Type B pancreatic cell (in vitro differentiated cells): ENCODE data around the gene RFLNA. TPM values are rescaled to one million over a fixed set of nuclear protein-coding genes. Genes with fewer than 3 reads are reported as not detected.

Experiments used
- DNase-seq: peaks from one replicate; pipeline ENCODE4 v3.0.0; 2021; ENCODE audit warnings: mixed read lengths; ENCODE audit not compliant: unreplicated experiment; ENCODE audit errors: extremely low spot score
- H3K27ac Mint-ChIP-seq: 2 replicates; pipeline ENCODE4 v1.8.0; 2021; ENCODE audit warnings: mild to moderate bottlenecking, mixed read lengths
- H3K27me3 Mint-ChIP-seq: 2 replicates; pipeline ENCODE4 v1.8.0; 2021; ENCODE audit warnings: mixed read lengths
- H3K36me3 Mint-ChIP-seq: 2 replicates; pipeline ENCODE4 v1.8.0; 2021; ENCODE audit warnings: mixed read lengths
- H3K4me1 Mint-ChIP-seq: one replicate; pipeline ENCODE4 v1.8.0; 2021; ENCODE audit warnings: mixed read lengths; ENCODE audit not compliant: unreplicated experiment
- H3K4me3 Mint-ChIP-seq: 2 replicates; pipeline ENCODE4 v1.8.0; 2021; ENCODE audit warnings: mild to moderate bottlenecking, mixed read lengths
- H3K9me3 Mint-ChIP-seq: 2 replicates; pipeline ENCODE4 v1.8.0; 2021; ENCODE audit warnings: mixed read lengths
- microRNA-seq: library from miRNA; unstranded; fragments of <30 nt; microRNA quantifications from one replicate; pipeline ENCODE4, GENCODE V29; 2020
- total RNA-seq: library from RNA; stranded (reverse); gene quantifications from 2 replicates; pipeline ENCODE4 v1.2.1, GENCODE V29; 2021; ENCODE audit warnings: low replicate concordance
- TF ChIP-seq, protein P1 (sequence below): fragments of 200-600 bp; sonication (generic); conservative IDR thresholded peaks from 2 replicates; pipeline ENCODE4 v1.5.0; 2021; ENCODE audit warnings: antibody characterized with exemption, mild to moderate bottlenecking

RFLNA gene
- total RNA-seq, 1 donor from 2014 or later: 57.4 TPM

DNA sequence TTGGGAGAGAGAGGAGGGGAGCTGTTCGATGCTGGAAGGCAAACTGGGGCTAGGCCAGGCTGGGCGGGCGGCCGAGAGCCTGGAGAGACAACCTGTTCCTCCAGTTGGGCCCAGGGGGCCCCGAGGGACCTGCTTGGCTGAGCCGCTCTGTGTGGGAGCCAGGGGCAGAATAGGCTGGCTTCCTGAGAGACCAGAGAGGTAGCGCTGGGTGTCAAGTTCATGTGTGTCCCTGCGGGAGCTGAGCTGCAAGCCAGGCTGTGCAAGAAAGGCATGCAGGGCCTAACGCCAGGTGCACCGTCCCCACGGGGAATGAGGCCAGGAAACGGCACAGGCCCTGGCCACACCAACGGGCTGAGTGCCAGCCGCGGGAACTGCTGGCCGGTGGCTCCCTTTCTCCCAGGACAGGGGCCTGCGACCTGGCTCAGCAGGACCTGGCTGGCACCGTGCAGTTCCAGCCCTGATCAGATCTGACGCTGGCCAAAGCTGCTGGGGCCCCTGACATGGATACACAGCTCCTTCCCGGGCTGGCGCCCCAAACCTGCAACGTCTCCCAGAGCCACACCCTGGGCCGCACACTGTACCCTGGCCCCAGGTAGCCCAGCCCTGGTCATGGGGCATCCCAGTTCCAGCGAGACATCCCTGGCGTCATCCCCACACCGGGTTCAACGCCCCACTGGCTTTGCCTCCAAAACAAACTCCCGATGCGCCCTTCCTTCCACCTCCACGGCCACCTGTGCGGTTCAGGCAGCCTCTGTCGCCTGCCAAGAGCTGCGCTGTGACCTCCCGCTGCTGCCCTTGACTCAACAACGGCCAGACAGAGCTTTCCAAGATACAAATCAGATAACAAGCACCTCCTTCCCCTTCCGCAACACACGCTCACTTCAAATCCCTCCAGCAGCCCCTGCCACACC is 65.0 kb downstream of the RFLNA start:
- peaks cover 15% of the 10 kb centered on the region for H3K4me1 Mint-ChIP-seq
- TF ChIP-seq, protein P1, sequence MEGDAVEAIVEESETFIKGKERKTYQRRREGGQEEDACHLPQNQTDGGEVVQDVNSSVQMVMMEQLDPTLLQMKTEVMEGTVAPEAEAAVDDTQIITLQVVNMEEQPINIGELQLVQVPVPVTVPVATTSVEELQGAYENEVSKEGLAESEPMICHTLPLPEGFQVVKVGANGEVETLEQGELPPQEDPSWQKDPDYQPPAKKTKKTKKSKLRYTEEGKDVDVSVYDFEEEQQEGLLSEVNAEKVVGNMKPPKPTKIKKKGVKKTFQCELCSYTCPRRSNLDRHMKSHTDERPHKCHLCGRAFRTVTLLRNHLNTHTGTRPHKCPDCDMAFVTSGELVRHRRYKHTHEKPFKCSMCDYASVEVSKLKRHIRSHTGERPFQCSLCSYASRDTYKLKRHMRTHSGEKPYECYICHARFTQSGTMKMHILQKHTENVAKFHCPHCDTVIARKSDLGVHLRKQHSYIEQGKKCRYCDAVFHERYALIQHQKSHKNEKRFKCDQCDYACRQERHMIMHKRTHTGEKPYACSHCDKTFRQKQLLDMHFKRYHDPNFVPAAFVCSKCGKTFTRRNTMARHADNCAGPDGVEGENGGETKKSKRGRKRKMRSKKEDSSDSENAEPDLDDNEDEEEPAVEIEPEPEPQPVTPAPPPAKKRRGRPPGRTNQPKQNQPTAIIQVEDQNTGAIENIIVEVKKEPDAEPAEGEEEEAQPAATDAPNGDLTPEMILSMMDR: no peak
- no peak for DNase-seq
- H3K9me3 Mint-ChIP-seq: no peaks in the 10 kb centered on the region
- H3K4me3 Mint-ChIP-seq: no peak overlapping the region
- peak overlapping the region; percentile 61 for H3K27ac Mint-ChIP-seq
- peaks cover 10% of the 10 kb centered on the region for H3K36me3 Mint-ChIP-seq
- H3K27me3 Mint-ChIP-seq: no peaks in the 10 kb centered on the region

DNA sequence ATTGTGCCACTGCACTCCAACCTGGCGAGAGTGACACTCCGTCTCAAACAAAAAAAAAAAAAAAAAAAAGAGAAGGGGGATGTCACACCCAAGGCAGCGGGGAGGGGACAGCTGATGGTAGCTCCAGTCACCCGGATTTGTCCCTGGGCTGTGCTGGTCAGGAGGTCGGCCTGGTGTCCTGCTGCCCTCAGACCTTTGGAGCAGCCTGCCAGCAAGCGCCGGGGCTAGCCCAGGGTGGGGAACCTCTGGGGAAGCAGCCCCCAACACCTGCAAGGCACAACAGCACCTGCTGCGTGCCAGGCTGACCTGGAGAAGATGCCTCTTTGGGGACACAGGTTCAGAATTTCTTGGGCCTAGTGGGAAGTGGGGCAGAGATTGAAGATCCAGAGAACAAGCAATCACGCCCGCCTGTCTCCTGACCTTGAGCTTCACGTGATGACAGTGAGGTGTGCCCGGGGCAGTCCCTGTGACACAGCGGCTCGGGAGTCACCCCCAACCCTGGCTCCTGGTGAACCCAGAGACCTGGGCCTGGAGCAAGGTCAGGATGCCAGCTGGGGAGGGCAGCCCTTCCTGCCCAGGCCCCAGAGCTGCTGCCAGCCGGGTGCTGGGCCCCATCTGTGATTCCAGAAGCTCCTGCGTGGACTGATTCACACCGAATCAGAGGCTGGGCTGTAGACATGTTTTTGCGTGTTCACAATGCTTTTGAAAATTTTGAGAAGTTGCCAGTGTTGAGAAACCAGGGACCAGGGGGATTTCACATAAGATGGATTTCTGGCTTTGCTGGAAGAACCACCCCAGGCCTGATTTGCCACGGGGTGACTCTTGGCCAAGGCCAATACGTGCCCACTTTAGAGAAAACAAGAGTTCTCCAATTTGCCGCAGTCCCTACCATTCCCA is 66.4 kb downstream of the RFLNA start:
- DNase-seq: no peak
- Mint-ChIP-seq H3K4me3 (no peak overlapping the region), H3K36me3 (peaks cover 14% of the 10 kb centered on the region), H3K4me1 (peaks cover 15% of the 10 kb centered on the region), H3K27ac (peak overlapping the region; percentile 61), H3K9me3 (no peaks in the 10 kb centered on the region), H3K27me3 (no peaks in the 10 kb centered on the region)
- TF ChIP-seq, protein P1: no peak

DNA sequence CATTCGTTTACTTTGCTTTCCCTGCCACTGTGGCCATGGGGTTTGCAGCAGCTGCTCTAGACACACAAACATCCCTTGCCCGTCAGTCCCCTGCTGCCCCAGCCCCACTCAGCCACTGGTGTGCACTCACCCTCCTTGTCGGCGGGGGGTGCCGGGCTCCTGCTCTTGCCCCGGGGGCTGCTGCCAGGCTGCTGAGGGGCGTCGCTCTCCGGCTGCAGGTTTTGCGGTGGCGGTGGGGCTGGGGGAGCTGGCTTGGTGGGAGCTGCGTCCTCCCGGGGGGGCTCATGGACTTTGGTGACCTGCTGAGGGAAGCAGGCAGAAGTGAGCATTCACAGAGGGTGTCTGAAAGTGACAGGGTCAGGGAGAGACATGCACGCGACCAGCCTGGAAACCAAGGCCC is 67.1 kb downstream of the RFLNA start:
- no peaks in the 10 kb centered on the region for H3K9me3 Mint-ChIP-seq
- TF ChIP-seq, protein P1: no peak
- H3K4me3 Mint-ChIP-seq: no peak overlapping the region
- H3K4me1 Mint-ChIP-seq: peaks cover 15% of the 10 kb centered on the region
- no peaks in the 10 kb centered on the region for H3K27me3 Mint-ChIP-seq
- no peak for DNase-seq
- H3K36me3 Mint-ChIP-seq: peaks cover 14% of the 10 kb centered on the region
- no peak overlapping the region for H3K27ac Mint-ChIP-seq

DNA sequence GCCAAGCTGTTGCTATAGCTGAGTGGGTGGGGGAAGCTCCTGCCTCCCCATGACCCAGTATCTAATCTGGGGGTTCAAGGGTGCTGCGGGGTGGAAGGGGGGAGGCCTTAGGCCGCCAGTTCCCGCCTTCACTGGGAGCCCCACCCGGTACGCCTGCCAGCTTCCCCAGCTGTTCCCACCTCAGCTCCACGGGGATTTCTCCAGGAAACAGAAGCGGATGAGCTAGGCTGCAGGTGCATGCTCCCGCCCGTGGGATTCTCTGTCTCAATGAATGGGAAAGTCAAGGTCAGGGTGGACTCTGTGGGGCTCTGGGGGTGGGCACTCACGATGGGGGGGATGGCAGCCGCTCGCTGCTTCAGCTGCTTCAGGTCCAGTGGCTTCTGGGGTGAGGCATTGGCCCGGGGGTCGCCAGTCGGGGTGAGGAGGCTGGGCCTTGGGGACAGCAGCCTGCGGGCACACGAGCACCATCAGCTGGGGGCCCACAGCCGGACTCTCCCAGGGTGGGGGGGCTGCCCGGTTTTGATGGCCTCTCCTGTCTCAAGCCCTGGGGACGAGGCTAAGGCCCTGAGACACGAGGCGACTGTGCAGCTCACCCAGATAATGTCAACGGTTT is 68.6 kb downstream of the RFLNA start:
- peaks cover 9% of the 10 kb centered on the region for H3K4me1 Mint-ChIP-seq
- TF ChIP-seq, protein P1: no peak
- H3K4me3 Mint-ChIP-seq: no peak overlapping the region
- H3K36me3 Mint-ChIP-seq: peaks cover 4% of the 10 kb centered on the region
- H3K9me3 Mint-ChIP-seq: no peaks in the 10 kb centered on the region
- H3K27ac Mint-ChIP-seq: no peak overlapping the region
- no peaks in the 10 kb centered on the region for H3K27me3 Mint-ChIP-seq
- DNase-seq: no peak

DNA sequence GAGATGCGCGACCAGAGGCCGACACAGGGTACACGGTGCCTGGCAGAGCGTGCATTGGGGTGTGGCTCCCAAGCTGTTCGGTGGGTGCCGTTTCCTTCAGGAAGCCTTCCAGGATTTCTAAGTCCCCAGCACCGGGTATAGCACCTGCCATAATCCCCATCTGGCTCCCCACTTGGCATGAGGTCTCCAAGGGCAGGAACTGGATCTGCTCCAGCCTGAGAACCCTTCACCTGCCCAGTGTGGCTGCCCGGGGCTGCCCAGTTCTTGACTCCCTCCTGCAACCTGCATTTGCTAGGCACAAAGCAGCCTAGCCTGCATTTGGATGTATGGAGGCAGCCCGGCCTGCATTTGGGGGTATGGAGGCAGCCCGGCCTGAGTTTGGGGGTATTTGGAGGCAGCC is 69.7 kb downstream of the RFLNA start:
- Mint-ChIP-seq H3K36me3 (peaks cover 4% of the 10 kb centered on the region), H3K9me3 (no peaks in the 10 kb centered on the region), H3K4me1 (peaks cover 14% of the 10 kb centered on the region), H3K27me3 (no peaks in the 10 kb centered on the region), H3K27ac (no peak overlapping the region), H3K4me3 (no peak overlapping the region)
- DNase-seq: no peak
- TF ChIP-seq, protein P1: no peak

Small RNA genes within 50 kb of the gene (microRNA-seq; reads per million reads assigned to microRNA genes)
- not detected for gene MIR6880
